Measurements from ENCODE around the gene EFS.
"Not testable (repeated sequence)": the region's sequence is repeated elsewhere in the genome, so short reads cannot be mapped to it uniquely, and the experiment has no call there.

EFS gene, protein sequence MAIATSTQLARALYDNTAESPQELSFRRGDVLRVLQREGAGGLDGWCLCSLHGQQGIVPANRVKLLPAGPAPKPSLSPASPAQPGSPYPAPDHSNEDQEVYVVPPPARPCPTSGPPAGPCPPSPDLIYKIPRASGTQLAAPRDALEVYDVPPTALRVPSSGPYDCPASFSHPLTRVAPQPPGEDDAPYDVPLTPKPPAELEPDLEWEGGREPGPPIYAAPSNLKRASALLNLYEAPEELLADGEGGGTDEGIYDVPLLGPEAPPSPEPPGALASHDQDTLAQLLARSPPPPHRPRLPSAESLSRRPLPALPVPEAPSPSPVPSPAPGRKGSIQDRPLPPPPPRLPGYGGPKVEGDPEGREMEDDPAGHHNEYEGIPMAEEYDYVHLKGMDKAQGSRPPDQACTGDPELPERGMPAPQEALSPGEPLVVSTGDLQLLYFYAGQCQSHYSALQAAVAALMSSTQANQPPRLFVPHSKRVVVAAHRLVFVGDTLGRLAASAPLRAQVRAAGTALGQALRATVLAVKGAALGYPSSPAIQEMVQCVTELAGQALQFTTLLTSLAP

DNA sequence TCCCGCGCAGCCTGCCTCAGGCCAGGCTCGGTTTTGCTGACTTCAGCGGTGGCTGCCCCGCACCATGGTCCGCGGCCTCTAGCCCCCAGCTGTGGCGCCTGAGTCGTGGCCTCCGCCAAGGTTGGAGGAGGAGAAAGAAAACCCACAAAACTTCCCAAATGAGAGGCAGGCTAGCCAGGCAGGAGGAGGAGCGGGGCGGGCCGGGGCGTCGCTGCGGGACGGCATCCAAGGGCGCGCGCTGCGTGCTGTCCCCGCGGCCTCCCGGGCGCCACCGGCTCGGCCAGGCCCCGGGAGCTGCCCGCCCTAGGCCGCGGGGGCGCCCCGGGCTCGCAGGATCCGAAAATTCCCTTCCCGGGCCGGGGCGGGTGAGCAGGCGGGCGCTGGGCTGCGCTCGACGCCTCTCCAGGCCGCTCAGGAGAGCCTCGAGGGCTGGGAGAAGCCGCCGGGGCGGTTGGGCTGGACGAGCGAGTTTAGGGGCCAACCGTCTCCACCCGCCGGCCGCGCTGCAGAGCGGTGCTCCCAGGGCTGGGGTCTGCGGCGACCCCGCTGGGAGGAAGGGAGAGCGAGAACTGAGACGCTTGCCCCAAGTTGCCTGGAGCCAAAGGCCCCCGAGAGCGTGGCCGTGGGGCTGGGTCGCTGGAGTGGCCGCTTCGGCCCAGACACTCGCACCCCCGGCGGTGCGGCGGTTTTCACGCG, at the start of gene EFS:
EFS (minus strand) TSS at position 137 of the 696 bp plus-strand sequence. CDS start 147 bp downstream, outside the sequence.
- no peak for DNase-seq (ENCODE audit: low read depth in 1 of 2, low spot score in 1 of 2)

DNA sequence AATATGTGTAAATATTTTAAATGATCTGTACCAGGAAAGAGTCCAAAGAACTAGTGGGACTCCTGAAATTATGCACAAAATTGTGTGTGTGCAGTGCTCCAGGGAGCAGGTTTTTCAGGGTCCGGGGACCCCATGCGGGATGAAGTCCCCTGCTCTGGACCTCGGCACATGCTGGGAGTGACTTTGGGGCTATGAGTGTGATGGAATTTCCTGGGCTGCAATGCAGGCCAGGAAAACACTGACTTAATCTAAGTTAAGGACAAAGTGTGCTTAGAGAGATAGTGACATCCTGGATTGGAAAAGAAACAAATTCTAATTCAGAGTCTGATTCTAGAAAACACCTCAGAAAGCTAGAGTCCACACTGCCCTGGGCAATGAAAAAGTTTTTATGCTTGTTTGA, 49.3 kb upstream of the EFS start:
- no peak for DNase-seq (ENCODE audit: low read depth in 1 of 2, low spot score in 1 of 2)

DNA sequence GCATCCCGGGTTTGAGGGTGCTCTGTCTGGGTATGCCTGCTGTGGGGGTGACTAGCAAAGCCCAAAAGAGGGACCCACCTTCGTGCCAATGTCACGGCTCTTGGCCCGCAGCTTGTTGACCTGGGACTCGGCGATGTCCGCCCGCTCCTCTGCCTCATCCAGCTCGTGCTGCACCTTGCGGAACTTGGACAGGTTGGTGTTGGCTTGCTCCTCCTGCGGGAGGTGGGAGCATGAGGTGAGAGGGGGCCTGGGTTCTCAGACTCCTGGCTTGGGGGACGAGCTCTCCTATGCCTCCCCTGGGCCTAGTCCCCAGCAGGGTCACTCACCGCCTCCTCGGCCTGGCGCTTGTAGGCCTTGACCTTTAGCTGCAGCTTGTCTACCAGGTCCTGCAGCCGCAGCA, 48.7 kb upstream of the EFS start:
- DNase-seq (ENCODE audit: low read depth in 1 of 2, low spot score in 1 of 2): no peak

DNA sequence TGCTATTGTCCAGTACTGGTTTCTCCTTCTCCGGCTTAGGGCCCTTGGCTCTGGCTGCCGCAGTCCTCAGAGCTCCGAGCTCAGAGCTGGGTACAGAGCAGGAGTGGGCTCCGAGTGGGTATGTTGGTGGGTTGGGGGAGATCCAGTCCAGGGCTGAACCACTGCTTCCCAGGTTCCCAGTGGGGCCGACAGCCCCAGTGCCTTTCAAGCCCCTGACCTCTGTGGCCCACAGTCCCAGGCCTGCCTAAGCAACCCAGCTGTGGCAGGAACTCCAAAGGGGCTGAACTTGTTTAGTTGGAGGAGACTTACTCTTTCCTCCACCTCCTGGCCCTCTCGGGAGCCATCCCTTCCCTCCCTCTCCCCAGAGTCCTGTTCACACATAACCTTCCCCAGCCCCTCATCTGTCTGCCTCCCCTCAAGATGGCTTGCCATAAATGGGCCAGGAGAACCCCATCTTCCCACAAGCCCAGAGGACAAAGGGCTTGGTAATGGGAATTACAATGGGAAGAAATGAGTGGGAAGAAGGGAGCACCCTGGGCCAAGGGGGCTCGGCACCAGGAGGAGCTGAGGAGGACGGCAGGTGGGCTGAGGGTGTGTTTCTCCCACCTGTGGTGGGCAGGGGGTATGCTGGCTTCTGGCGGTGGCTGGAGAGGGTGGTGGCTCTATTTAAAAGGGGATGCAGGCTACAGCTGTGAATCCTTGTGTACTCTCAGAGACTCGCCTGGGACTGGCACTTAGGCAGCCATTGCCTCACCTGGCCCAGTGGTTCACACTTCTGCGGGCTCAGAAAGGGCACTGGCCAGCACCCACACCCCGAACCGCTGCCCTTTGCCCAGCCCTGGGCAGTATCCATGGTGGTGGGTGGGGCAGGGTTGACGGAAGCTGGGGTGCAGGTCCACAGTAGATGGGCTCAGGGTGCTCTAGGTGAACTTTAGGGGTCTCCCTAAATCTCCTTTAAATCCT, 46.9 kb upstream of the EFS start:
- DNase-seq (ENCODE audit: low read depth in 1 of 2, low spot score in 1 of 2): no peak

DNA sequence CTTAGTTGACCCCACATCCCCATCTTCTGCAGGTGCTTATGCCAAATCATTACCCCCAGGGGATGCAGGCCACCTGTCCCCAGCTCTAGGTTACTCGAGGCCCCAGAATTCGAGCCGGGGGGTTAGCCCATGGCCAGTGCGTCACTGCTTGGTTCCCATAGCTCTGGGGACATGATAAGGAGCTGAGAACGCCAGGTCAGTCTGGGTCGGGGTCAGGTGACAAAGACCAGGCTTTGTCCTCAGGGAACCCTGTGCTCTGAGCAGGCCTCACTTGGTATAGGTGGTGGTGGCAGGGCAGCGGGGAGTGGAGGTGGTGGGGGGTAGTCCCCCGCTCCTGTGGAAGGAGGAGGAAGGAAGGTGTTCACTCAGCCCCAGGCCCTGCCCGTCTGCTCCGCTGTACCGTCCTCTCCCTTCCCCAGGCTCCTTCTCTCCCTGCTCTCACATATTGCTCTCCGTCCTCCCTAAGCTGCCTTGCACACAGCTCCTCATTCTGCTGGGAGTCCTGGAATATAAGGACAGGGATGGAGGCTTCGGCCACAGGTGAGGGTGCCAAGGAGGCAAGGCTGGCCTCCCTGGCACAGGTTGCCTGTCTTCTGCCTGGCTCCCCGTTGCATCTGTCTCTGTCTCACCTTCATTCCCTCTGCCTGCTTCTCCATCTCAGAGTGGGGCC, 45.1 kb upstream of the EFS start:
- DNase-seq (ENCODE audit: low read depth in 1 of 2, low spot score in 1 of 2): no peak

DNA sequence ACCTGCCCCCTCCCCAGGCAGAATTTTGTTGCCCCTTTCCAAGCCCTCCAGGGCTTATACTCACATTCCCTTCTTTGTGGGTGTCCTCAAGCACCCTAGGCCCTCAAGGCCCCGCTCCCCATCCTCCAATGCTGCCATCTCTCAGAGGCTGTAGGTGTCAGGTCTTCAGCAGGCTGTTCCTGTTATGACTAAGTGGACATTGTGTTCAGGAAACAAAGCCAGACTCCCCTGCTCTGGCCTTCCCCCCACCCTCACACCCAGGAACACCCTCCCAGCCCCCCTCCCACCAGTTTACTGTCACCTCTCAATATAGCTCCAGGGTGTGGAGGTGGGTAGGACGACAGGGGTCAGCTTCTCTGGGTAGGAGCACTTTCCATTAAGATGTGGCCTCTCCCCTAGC, 44.5 kb upstream of the EFS start:
- DNase-seq (ENCODE audit: low read depth in 1 of 2, low spot score in 1 of 2): no peak

DNA sequence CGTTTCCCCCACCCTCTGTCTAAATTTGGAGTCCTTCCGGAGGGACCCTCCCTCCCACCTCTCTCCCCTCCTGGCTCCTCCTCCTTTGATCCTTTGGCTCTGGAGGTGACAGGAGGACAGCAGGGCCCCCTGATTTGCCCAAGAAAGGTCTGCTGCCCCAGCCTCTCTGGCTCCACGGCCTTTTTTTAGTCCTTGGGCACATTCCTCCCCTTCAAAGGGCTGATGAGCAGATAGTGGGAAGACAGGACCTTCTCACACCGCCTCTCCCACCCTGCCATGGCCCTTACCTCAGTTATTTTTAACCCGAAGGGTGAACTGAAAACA, 43.3 kb upstream of the EFS start:
- no peak for DNase-seq (ENCODE audit: low read depth in 1 of 2, low spot score in 1 of 2)

DNA sequence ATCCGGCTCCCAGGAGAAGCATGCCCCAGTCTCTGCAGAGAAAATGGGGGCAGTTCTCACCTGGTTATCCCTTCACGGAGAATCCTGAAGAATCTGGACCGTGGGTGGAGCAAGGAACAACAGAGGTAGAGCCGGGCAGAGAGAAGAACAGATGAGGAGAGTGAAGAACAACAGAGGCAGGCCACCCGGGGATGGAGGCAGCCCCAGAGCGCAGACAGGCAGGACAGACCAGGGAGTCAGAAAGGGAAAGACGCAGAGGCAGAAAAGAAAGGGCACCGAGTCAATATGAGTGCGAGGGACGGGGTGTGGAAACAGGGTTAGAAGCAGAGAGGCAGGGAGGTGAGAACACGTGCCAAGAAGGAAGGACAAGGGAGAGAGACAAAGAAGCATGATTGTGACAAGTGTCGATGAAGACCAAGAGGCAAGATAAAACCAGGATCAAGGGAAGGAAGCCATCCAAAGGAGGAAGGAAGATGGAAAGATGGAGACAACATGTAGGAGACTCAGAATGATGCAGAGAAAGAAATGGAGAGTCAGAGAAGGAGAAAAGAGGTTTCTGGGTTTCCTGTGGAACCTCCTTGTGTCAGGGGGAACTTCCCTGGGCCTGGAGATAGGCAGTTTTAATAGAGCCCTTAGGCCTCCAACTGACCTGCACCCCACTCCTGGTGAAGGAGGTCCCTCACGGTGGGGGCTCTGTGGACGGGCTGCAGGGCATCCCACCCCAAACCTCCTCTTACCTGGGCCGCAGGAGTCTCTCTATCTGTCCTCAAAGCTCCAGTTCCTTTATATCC, 42.7 kb upstream of the EFS start, which contains the start of gene MYH6:
MYH6 (minus strand) TSS at position 758 of the 791 bp plus-strand sequence. CDS start 1,050 bp downstream, outside the sequence.
- DNase-seq (ENCODE audit: low read depth in 1 of 2, low spot score in 1 of 2): no peak

DNA sequence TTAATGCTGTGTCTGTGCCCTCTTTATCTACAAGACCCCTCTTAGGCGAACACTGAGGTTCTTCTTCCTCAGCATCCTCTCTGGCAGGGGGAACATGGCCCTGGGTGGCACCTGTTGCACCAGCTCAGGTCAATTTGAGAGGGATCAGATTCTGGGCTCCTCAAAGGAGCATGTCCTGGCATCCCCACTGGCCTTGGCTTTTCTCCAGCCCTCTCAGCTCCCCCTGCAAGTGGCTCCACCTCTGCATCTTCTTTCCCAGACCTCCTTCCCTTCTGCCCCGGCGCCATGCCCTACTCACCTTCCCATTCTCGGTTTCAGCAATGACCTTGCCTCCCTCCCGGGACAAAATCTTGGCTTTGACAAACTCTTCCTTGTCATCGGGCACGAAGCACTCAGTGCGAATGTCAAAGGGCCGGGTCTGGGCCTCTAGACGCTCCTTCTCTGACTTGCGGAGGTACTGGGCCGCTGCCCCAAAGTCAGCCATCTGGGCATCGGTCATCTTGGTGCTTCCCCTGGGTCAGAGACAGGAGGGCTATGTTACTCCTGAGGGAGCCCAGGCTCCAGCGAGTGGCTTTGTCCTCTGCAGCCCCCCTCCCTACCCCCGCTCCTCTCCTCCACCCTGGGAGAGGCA, 41.9 kb upstream of the EFS start:
- no peak for DNase-seq (ENCODE audit: low read depth in 1 of 2, low spot score in 1 of 2)

DNA sequence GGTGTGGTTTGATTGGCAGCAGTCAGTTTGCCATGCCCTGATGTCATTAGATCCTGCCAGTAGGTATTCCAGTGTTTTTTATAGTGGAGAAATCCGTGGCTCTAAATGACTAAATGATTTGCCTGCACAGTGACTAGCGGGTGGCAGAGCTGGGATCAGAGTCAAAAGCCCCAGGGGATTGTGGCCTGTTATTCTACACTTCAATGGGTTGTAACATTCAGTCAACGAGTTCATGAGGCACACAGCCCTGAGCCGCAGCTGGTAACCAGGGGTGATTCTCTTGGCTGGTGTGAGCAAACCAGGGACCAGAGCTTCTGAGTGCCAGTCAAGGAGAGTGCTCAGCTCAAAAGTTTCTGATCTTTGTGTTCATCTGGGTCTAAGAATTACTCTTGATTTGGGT, 41.3 kb upstream of the EFS start:
- DNase-seq (ENCODE audit: low read depth in 1 of 2, low spot score in 1 of 2): no peak

DNA sequence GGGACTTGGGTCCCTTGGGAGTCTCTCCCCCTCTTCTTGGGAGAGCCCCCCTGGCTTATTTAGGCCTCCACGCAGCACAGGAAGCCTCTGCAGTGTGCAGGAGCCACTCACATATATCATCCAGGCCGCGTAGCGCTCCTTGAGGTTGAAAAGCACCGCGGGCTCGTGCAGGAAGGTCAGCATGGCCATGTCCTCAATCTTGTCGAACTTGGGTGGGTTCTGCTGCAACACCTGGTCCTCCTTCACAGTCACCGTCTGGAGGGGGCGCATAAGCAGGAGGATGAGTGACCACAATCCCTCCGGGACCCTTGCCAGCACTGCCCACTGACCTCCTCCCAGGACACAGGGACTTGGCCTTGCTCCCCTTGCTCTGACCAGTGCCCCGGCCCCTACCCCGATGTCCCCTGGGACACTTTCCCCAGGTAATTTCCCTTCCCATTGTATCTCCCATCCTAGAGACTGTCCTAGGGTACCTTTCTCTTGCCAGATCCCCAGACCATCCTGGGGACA, 40.6 kb upstream of the EFS start:
- no peak for DNase-seq (ENCODE audit: low read depth in 1 of 2, low spot score in 1 of 2)

DNA sequence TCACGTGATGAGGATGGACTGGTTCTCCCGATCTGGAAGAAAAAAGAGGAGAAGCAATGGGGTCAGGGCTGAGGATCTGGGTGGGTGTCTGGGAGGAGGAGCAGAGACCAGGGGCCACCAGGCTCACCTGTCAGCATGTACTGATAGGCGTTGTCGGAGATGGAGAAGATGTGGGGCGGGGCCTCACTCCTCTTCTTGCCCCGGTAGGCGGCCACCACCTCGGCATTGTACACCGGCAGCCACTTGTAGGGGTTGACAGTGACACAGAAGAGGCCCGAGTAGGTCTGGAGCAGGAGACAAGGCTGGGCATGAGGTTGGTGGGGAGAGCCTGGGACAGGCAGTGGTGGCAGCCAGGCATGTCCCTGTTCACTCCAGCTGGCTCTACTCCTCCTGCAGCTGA, 40.1 kb upstream of the EFS start:
- no peak for DNase-seq (ENCODE audit: low read depth in 1 of 2, low spot score in 1 of 2)

DNA sequence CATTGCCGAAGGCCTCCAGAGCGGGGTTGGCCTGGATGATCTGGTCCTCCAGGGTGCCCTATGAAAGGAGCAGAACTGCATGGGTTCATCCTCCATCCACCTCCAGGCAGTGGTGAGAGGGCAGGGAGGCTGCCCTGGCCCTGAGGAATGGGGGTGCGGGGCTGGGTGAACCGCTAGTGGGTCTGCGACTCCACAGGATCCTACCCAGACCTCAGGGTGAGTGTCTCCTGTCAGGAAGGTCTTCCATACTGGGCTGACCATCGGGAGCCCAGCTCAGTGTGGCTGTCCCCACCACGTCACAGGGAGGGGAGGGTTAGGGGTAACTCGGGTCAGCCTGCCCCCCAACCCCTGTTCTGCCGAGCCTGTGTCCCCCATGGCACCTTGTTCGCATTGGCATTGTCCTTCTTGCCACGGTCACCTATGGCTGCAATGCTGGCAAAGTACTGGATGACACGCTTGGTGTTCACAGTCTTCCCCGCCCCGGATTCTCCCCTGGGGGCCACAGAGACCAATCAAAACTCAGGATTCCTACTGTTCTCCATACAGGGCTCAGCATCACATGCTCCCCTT, 39.4 kb upstream of the EFS start:
- DNase-seq (ENCODE audit: low read depth in 1 of 2, low spot score in 1 of 2): no peak

DNA sequence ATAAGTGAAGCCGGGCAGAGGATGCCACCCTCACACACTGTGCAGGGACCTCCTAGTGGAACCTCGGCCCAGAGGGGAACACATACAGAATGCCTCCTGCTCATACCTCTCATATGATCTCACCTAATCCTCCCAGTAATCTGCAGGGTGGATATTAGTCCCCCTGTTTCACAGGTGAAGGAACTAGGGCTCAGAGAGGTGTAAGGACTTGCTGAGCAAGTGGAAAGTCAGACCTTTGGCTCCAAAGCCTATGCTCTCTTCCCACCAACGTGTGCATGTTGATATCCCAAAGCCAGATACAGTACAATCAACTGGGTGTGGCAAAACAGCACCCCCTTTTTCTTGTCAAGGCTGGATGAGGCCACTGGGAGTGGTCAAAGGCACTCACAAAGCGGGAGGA, 38.9 kb upstream of the EFS start:
- DNase-seq (ENCODE audit: low read depth in 1 of 2, low spot score in 1 of 2): no peak

DNA sequence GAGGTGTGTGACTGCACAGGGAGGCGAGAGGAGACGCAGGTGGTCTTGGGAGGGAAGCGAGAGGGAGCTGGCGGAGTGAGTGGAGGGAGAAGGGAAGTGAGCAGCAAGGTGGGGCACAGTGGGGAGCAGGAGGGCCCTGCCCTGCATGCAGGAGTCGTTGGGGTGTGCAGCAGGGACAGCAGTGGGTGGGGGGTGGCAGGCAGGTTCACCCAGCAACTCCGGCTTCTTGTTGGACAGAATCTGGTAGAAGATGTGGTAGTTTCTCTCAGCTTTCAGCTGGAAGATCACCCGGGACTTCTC, 38.1 kb upstream of the EFS start:
- no peak for DNase-seq (ENCODE audit: low read depth in 1 of 2, low spot score in 1 of 2)

DNA sequence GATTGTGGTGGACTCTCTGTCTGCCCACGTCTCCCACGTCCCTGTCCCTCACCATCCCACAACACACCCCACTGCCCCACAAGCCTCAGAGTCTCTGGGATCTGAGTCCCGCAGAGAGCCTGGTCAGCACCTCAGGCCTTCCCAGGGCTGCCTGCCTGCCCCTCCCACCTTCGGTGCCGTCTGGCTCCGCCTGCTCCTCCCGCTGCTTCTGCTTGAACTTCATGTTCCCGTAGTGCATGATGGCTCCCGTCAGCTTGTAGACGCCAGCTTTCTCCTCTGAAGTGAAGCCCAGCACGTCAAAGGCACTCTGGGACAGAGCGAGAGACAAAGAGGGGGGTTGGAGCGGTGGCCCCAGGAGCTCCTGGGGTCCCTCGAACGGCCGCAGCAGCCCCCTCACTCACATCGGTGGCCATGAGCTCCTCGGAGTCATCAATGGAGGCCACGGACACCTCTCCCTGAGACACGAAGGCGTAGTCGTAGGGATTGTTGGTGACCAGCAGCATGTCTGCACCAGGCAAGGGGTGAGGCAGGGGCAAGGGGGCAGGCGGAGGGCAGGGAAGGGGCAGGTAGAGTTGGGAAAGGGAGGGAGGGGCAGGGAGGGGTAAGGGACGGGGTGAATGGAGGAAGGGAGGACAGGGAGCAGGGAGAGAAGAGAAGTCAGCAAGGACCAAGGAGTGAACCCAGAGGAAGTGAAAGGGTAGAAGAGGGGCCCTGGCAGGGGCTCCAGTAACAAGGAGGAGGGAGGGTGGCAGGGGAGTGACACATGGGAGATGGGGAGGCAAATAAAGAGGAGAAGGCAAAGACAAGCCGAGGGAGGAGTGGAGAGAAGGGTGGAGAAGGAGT, 37.5 kb upstream of the EFS start:
- DNase-seq (ENCODE audit: low read depth in 1 of 2, low spot score in 1 of 2): no peak

DNA sequence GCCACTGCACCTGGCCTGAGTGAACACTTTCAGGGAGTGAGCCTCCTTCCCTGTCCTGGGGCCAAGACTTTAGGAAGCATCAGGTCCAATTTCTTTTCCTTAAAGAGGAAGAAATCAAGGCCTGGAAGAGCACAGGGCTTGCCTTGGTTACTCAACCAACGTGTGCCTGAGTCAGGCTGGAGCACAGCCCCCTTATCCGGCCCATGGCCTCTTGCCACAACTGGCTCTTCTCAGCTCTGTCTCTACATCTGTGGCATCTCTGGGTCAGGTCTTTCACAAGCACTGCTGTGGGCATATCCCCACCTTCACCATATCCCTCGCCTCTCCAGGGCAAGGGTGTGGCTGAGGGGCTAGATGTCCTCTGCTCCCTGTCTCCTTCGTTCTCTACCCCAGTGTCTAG, 36.3 kb upstream of the EFS start:
- no peak for DNase-seq (ENCODE audit: low read depth in 1 of 2, low spot score in 1 of 2)

DNA sequence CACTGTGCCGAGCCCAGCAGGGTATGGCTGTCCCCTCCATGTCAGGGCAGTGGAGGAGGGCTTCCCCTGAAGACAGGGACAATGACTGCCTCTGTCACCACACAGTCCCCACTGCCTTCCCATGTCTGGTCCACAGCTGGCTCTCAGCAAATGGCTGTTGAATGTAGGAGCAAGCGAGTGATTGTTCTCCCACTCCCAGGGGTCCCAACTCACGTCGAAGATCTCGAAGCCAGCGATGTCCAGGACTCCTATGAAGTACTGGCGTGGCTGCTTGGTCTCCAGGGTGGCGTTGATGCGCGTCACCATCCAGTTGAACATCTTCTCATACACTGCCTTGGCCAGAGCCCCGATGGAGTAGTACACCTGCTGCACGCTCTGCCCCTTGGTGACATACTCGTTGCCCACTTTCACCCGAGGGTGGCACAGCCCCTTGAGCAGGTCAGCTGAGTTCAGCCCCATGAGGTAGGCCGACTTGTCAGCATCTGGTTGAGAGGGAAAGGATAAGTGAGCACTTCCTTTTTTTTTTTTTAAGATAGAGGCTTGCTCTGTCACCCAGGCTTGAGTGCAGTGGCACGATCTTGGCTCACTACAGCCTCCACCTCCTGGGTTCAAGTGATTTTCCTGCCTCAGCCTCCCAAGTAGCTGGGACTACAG, 35.7 kb upstream of the EFS start:
- not testable (repeated sequence) for DNase-seq (ENCODE audit: low read depth in 1 of 2, low spot score in 1 of 2)

Data from stimulated activated CD4-positive, alpha-beta T cell treated with anti-CD3 and anti-CD28 coated beads, Interleukin-15, amount 100 ng/mL, for 1 hour (primary cell).